Amygdala (tissue), 56 donors: ENCODE measurements around the gene ITK.

Experiments used
- DNase-seq, 56 donors: peaks; one replicate each; lab custom pipeline; 2025; lab: John Stamatoyannopoulos, UW

ITK gene

DNA sequence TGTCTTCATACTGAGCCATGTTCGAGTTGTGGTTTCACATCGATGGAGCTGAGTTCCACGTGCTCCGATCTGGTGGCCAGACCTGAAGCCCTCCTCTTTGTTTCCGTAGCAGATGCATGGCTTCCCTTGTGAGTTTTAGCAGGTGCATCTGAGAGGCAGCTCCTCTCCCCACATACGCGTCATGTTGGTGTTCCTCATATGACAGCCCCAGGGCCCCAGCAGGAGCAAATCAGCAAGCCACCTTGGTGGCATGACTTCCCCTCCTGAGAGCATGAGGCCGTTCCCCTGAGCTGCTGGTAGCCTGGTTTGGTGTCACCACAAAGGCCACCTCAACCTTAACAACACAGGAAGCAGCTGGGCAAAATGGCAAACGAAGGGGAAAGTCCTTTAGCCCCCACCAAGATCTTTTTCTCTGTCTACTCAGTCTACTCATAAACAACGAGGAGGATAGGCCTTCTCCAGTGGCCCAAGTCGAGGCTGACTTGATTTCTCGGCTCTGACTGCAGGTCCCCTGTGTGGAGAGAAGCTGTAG, 91.2 kb downstream of the ITK start:
- DNase-seq = no peak

DNA sequence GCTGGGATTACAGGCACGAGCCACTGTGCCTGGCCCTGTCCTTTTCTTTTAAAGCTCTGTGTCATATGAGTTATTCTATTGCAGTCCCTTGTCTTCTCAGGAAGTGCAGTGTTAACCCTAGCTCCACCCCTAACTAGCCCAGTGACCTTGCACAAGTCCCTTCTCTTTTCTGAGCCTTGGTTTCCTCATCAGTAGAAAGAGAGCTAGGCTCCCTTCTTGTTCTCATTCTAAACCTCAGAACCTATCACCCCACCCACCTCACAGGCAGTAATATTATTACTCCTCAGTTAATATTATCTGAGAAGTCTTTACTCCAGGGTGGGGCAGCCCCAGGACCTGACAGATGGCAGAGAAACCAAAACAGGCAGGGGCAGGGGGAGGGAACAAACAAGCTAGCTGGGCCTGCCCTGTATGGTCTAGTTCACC, 92.5 kb downstream of the ITK start:
- DNase-seq = no peak

DNA sequence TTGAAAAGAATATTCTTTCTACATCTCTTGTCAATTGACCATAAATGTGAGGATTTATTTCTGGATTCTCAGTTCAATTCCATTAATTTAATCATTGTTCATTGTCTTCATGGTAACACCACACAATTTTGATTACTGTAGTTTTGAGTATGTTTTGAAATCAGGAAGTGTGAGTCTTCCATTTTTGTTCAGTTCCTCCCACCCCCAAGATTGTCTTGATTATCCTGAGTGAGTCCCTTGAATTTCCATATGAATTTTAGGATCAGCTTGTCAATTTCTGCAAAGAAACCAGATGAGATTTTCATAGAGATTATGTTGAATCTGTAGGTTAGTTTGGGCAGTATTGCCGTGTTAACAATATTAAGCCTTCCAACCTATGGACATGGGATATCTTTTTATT, 94.8 kb downstream of the ITK start:
- DNase-seq = no peak

DNA sequence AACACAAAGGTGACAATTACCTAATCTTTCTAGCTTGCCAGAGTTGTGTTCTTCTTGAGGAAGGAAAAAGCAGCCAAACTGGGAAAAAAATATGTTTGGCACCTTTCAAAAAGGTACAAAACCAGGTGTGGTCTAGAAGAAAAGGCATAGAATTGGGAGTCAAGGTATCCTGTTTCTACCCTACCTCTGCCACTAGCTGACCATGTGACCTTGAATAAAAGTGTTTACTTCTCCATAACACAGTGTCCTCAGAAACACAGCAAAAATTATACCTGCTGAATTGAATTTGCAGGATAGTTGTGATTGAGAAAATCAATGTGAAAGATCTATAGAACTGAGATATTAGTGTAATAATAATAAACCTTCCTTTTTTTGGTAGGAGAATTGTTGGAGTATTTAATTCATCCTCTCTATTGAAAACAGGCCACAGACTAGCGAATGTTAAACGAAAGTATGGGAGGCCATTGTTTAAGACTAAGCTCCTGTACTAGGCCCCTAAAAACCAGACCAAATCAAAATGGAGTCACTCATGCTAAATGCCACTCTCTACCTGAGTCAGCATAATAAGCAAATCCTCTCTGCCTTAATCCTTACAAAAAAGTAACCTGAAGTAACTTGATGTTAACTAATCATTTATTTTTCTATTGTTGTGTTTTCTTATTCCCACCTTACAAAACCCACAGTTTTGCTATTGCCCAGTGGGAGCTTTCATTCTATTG, 97.8 kb downstream of the ITK start:
- DNase-seq = no peak

DNA sequence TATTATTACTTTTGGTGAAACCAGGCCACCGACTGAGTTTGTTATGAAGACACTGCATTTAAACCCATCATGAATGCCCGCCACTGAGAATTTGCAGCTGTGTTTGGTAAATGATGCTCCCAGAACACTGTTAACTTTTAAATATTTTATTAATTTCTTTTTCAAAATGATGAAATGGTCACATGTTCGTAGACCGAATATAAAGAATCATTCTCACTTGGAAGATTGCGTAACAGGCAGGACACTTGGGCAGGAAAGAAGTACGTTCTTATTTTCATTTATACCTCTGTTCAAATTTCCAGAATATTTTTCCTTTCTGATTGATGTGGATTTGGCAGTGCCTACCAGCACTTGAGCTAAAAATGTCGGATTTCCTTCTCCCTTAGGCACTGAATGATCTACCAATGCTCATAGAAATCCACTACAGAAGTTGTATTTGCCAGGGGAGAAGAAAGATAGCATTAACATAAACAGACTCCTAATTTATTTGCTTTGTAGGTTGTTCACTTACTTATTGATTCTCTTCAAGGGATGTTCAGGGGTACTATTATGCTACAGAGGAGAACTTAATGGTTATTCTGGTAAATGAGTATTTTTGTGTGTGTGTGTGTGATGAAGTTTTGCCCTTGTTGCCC, 99.1 kb downstream of the ITK start:
- DNase-seq = no peak

DNA sequence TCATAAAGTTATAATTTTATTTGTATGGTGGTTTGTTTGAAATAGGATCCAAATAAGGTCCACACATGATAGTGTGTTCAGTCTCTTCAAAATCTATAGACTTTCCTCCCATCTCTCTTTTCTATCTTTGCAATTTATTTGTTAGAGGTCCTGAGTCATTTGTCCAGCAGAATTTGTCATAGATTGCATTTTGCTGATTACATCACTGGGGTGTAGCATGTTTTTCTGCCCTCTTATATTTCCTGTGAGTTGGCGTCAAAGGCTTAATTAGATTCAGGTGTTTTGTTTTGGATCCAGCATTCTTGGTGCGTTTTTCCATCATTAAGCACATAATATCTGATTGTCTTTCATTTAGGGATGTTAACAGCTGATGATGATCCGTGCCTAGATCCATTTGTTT, 100.3 kb downstream of the ITK start:
- DNase-seq = no peak

DNA sequence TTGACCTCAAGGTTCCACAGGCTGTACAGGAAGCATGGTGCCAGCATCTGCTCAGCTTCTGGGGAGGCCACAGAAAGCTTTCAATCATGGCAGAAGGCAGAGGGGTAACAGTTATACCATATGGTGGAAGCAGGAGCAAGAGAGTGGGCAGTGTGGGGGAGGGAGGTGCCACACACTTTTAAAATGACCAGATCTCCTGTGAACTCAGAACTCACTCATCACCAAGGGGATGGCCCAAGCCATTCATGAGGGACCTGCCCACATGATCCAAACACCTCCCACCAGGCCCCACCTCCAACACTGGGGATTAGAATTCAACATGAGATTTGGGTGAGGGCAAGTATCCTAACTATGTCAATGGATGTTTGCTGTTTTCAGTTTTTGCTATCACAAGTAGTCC, 101.5 kb downstream of the ITK start:
- DNase-seq = no peak

DNA sequence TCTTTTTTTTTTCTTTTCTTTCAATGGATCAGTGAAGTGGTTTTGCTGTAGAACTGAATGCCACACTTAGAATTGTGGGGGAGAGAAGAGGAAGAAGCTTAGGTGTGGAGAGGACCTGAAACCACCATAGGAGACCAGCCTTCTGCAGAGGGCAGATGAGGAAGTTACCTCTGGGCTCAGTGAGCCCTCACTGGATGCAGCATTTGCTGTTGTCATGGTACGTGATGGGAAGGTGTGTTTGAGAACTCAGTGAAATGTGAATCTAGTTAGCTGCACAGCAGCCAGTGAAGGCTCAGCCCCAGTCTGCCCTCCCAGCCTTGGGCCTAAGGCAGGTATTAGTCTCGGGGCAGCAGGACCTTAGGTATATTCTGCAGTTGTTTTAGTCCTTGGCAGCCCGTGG, 102.8 kb downstream of the ITK start:
- no peak for DNase-seq

DNA sequence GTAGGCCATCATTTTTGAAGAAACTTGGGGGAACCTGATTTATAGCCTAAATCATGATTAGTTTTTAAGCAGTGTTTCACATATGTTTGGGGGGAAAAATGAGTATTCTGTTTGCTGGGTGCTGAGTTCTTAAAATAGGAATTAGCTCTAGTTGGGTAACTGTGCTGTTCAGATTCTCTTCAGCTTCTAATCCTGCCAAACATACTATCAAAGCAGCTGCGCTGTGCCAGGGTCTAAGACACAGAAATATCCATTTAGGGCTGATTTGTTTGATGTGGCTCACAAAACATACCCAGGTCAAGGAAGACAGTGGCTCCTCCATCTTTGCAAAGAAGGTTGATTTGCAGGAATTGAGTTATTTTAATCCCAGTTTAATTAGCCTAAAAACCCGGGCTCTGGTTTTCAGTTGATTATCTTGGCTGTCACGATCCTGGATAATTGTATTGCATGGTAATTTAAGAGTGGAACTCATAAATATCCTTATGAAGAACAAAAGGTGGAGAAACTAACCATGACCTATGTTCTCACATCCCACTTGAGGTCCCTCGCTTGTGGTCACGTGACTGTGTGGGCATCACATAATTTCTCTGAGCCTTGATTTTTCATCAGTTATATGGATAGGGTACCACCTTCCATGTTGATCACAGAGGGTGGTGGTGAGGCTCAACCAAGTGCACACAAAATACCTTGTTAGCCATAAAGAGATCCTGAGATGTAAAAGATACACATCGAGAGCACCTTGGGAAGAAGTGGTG, 104.0 kb downstream of the ITK start:
- DNase-seq = no peak

DNA sequence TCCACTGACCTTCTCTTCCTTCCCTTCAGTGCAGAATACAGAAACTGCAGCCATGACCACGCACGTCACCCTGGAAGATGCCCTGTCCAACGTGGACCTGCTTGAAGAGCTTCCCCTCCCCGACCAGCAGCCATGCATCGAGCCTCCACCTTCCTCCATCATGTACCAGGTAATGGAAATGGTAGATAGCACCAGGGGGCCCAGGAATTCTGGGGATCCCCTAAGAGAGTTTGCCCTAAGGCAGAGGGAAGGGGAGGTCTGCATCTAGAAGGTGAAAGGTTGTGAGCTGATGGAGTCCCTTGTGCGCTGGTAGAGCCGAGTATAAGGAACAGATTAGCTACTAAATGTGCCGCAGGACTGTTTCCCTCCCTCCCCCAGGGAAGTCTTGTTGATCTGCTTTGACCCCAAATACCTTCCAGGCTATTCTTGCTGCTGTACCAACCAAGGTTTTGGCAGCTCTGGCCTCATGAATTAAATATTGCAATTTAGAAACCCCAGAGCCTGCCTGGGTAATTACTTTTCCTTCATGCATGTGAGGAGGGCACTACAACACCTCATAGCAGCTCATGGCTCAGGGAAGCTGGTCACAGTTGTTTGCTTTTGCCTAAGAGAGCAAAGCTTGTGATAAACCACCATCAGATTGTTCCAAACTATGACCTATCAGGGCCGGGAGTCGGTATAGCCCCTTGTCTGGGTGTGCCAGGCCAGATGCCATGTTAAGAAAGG, 104.8 kb downstream of the ITK start:
- no peak for DNase-seq

DNA sequence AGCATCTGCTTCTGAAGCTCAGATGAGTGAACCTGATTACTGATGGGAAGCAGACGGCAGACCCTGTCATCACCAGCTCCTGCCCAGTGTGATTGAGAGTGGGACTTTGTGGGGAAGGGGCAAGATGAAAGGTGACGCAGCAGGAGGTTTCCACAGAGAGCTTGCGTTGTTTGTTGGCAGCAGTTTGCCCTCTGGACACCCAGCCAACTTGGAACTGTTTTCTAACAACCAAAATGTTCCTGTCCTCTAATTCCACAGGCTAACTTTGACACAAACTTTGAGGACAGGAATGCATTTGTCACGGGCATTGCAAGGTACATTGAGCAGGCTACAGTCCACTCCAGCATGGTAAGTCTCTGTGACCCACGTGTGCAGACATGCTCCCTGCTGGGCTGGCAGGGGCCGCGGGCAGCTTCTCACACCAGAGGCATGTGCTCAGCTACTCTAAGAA, 106.1 kb downstream of the ITK start:
- peak in 7 of 56 donors; percentile 17 to 56 (median 38) for DNase-seq

DNA sequence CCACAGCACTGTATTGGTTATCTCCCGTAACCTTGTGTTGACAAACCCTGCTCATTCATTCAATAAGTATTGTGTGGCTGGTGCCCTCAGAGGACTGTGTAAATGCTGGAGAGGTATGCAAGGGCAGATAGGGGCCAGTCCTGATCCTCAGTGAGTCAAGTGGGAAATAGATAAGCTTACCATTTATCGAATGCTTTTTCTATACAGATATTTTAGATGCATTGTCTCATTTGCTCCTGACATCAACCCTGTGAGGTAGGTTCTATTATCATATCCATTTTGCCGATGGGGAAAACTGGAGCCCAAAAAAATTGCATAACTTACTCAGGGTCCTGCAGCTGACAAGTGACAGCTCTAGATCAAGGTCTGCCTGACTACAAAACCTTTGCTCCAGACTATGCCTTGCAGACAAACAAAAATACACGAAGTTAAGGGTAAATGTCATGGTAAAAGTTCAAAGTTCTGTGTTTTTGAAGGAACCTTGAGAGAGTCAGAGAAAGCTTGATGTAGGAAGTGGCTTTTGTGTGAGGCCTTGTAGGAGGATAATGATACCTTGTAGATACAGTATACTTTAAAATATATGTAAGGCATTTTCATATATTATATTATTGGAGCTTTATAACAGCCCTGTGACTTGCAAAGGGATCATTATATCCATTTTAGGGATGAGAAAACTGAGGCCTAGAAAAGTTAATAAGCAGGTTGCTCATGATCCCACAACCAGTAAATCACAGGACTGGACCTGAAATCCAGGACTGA, 107.9 kb downstream of the ITK start:
- no peak for DNase-seq

DNA sequence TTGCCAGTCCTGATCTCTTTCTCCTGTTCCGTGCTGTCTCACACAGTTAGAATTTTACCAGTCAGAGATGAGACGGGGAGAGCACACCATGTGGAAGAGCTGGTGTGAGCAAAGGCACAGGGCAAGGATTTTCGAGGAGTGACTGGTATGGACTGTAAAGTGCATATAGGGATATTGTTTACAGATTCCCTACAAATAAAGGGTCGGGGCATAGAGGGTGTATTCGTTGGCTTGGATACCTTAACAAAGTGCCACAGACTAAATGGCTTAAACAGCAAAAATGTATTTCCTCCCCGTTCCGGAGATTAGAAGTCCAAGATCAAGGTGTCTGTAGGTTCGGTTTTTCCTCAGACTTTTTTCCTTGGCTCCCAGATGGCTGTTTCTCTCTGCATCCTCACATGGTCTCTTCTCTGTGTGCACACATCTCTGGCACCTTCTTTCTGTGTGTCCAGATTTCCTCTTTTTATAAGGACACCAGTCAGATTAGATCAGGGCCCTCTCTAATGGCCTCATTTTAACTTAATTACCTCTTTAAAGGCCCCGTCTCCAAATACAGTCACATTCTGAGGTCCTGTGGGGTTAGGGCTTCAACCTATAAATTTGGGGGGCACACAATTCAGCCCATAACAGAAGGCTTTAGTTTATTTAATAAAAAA, 108.7 kb downstream of the ITK start:
- no peak for DNase-seq

DNA sequence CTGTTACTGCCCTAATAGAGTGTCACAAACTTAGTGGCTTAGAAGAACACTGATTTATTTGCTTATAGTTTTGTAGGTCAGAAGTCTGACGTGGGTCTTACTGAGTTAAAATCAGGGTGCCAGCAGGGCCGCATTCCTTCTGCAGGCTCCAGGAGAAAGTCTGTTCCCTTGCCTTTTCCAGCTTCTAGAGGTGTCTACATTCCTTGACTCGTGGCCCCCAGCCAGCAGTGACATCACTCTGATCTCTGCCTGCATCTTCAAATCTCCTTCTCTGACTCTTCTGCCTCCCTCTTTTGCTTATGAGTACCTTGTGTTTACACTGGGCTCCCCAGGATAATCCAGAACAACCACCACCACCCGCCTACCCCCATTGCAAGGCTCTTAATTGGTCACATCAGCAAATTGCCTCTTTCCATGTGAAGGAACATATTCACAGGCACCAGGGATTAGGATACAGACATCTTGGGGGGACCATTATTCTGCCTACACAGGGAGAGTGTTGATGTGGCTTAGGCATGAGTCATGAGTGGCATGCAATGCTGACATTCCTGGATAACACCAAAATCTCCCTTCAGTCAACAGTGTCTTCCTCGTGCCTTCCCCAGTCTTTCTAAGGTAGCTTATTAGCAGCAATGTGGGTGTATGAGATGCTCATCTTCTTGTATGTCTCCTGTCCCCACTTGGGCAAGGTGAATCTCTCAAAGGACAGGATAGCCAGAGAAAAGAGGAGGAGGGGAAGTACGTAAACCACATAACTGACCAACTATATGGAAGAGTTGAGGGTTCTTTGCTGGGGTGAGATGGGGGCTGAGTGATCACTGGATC, 109.7 kb downstream of the ITK start:
- DNase-seq = no peak

DNA sequence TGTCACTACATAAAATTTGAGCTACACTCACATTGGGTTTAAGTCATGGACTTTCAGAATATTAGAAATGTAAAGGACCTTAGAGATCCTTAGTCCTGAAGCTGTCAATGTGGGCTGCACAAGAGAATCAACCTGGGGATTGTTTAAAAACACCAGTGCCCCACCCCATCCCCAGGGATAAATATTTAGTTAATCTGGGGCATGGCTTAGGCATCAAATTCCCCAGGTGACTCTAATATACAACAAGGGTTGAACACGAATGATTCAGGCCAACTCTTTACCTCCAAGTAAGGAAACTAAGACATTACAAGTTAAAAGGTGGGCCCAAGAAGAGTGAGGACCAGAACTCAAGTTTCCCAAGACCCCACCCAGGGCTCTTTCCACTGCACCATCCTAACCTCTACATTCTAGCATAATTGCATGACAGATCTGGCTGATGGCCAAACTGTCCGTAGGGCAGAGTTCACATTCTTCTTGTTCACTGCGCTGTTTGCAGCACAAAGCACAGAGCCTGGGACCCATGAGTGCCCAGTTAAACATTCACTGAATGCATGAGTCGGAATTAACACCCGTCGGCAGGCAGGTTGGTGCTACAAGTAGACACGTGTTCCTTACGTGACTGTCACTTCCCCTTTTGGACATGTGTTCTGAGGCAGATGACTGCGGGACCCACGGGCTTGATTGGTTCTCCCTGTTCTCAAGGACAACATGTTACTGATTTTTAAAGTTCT, 110.5 kb downstream of the ITK start:
- peak in 1 of 56 donors; percentile 50 for DNase-seq

DNA sequence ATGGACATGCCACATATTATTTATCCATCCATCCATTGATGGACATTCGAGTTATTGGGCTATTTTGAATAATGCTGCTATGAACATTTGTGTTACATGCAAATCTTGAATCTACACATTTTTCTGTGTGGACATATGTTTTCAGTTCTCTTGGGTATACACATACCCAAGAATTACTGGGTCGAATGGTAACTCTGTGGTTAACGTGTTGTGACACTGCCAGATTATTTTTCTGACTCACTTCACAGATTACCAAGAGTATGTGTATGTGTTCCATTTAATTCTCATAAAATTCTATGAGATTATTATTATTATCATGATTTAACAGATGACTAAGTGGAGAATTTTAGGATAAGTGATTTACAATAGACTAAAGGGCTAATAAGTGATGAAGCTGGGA, 112.0 kb downstream of the ITK start:
- no peak for DNase-seq

DNA sequence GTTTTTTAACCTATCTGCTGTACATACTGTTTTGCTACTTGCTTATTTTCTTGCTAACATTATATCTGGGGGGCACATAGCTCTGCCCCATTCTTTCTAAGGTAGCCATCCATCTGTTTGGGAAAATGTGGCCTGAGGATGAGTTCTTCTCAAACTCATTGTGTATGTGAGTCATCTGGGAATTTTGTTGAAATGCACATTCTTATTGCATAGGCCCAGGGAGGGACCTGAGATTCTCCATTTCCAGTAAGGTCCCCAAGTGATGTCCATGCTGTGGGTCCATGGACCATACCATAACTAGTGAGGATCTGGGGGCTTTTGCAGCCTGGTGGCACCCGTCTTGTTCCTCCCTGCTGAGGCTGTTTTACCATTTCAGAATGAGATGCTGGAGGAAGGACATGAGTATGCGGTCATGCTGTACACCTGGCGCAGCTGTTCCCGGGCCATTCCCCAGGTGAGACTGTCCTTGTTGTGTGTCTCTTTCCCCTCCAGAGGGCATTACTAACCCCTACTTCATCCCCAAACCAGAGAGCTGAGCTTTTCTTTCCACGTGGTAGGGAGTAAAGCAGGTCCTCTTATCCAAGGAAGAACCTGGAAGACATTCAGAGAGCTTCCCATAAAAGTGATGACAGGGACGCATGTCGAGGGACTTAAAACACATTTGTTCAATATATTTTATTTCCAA, 113.9 kb downstream of the ITK start:
- DNase-seq = no peak
